ENCODE data around the gene TAOK3.
"Not testable (repeated sequence)": the region's sequence is repeated elsewhere in the genome, so short reads cannot be mapped to it uniquely, and the experiment has no call there.

The TAOK3 gene

GRCh38 chr12:118372541-118373495 is at the start of gene TAOK3:
Gene TAOK3, minus strand, starts transcription at chr12:118372907. Its CDS starts 117,340 bp downstream, at chr12:118255567.
- peak; percentile 99 for DNase-seq

- DNase-seq, result no peak
Observed at GRCh38 chr12:118420673-118421072, 48.0 kb upstream of the TAOK3 start.

GRCh38 chr12:118418385-118419057 is 45.8 kb upstream of the TAOK3 start:
- DNase-seq, result no peak

- DNase-seq, result no peak
Observed at GRCh38 chr12:118417942-118418341, 45.2 kb upstream of the TAOK3 start.

GRCh38 chr12:118409834-118410233 is 37.1 kb upstream of the TAOK3 start:
- DNase-seq, result no peak

- not testable (repeated sequence) for DNase-seq
Observed at GRCh38 chr12:118408241-118408640, 35.5 kb upstream of the TAOK3 start.

GRCh38 chr12:118404876-118405521 is 32.3 kb upstream of the TAOK3 start:
- peak; percentile 64 for DNase-seq

GRCh38 chr12:118402251-118402650 is 29.5 kb upstream of the TAOK3 start:
- DNase-seq, result peak; percentile 84

GRCh38 chr12:118398940-118399339 is 26.2 kb upstream of the TAOK3 start:
- no peak for DNase-seq

GRCh38 chr12:118398524-118398923 is 25.8 kb upstream of the TAOK3 start:
- DNase-seq, result no peak

- no peak for DNase-seq
Observed at GRCh38 chr12:118397708-118398440, 25.2 kb upstream of the TAOK3 start.

GRCh38 chr12:118391836-118392235 is 19.1 kb upstream of the TAOK3 start:
- no peak for DNase-seq

- no peak for DNase-seq
Observed at GRCh38 chr12:118391424-118391823, 18.7 kb upstream of the TAOK3 start.

- DNase-seq, result peak; percentile 56
Observed at GRCh38 chr12:118377884-118378470, 5.3 kb upstream of the TAOK3 start.

- no peak for DNase-seq
Observed at GRCh38 chr12:118377021-118377883, 4.5 kb upstream of the TAOK3 start.

GRCh38 chr12:118376089-118377020 is 3.6 kb upstream of the TAOK3 start, which contains the start of gene SUDS3:
Gene SUDS3, plus strand, starts transcription at chr12:118376555. Its CDS starts 137 bp downstream, at chr12:118376692.
- peak; percentile 74 for DNase-seq

GRCh38 chr12:118375348-118375747 is 2.6 kb upstream of the TAOK3 start:
- no peak for DNase-seq

GRCh38 chr12:118374909-118375308 is 2.2 kb upstream of the TAOK3 start:
- DNase-seq, result peak; percentile 35

- DNase-seq, result no peak
Observed at GRCh38 chr12:118374126-118374725, 1.5 kb upstream of the TAOK3 start.

GRCh38 chr12:118373616-118374015 is 909 bp upstream of the TAOK3 start:
- no peak for DNase-seq
